Vagina (tissue), 2 donors: ENCODE results near the gene ALG13. TPM values are rescaled to one million over a fixed set of nuclear protein-coding genes. Genes with fewer than 3 reads are reported as not detected.
"Not testable (repeated sequence)": the region's sequence is repeated elsewhere in the genome, so short reads cannot be mapped to it uniquely, and the experiment has no call there.

Experiments
- DNase-seq, 2 donors: peaks; one replicate each; pipeline ENCODE4 v3.0.0-alpha.2; 2017; ENCODE audit errors: extremely low spot score in 2 of 2
- H3K27ac ChIP-seq: fragments of 200-600 bp; sonication (generic); one replicate; pipeline ENCODE4 v1.5.1; 2019
- H3K27me3 ChIP-seq: fragments of 200-600 bp; sonication (generic); one replicate; pipeline ENCODE4 v1.5.1; 2019
- H3K36me3 ChIP-seq, 2 donors: fragments of 200-600 bp; sonication (generic); one replicate each; pipeline ENCODE4 v1.5.1; 2017 to 2019
- H3K4me1 ChIP-seq: fragments of 200-600 bp; sonication (generic); one replicate; pipeline ENCODE4 v1.5.1; 2019
- H3K4me3 ChIP-seq, 2 donors: fragments of 200-600 bp; sonication (generic); 1 replicate in 1 of 2; 2 replicates in 1 of 2; pipeline ENCODE4 v1.5.1; 2016 to 2019
- H3K9me3 ChIP-seq: fragments of 200-600 bp; sonication (generic); one replicate; pipeline ENCODE4 v1.5.1; 2019
- CTCF ChIP-seq, 3 experiments: fragments of 450-650 bp in 2 of 3; fragments of 200-600 bp in 1 of 3; sonication (generic) in 1 of 3; IDR thresholded peaks; one replicate each; pipeline ENCODE4 v1.5.1; 2017 to 2019; ENCODE audit warnings: antibody characterized with exemption in 3 of 3, mild to moderate bottlenecking in 2 of 3, moderate library complexity in 2 of 3
- POLR2A ChIP-seq, 2 donors: fragments of 450-650 bp; IDR thresholded peaks; one replicate each; pipeline ENCODE4 v1.6.1; 2017; ENCODE audit warnings: antibody characterized with exemption in 2 of 2, mild to moderate bottlenecking in 2 of 2, moderate library complexity in 2 of 2
- POLR2AphosphoS5 ChIP-seq, 2 donors: sonication (generic); formaldehyde crosslinking; IDR thresholded peaks; one replicate each; pipeline ENCODE4 v1.9.0; 2017; ENCODE audit warnings: antibody characterized with exemption in 2 of 2, mild to moderate bottlenecking in 2 of 2, low read depth in 1 of 2; ENCODE audit not compliant: insufficient read depth in 1 of 2
- intact Hi-C: fragments of 100-400 bp; cut with DNase I; formaldehyde crosslinking; loops from one replicate; pipeline ENCODE4 v1.15.1; 2023
- small RNA-seq: library from RNA; depleted of rRNA; stranded (forward); fragments of <200 nt; gene quantifications from one replicate; pipeline ENCODE3, GENCODE V24; 2016
- total RNA-seq: library from RNA; depleted of rRNA; stranded (reverse); fragments of >200 nt; gene quantifications from one replicate; pipeline ENCODE4 v1.2.3, GENCODE V29; 2016

ALG13 gene
- total RNA-seq, 1 donor from 2014 or later: 96.7 TPM

GRCh38 chrX:111779582-111779981 is 98.6 kb downstream of the ALG13 start:
- no peaks in the 10 kb centered on the region for H3K9me3 ChIP-seq
- intact Hi-C loops: no loop called here
- no peaks in the 10 kb centered on the region for H3K36me3 ChIP-seq
- H3K4me3 ChIP-seq: no peak overlapping the region
- no peak for DNase-seq
- H3K27me3 ChIP-seq: no peaks in the 10 kb centered on the region
- no peak overlapping the region for H3K27ac ChIP-seq
- H3K4me1 ChIP-seq: no peaks in the 10 kb centered on the region
- no peak for TF ChIP-seq CTCF (IDR thresholded peaks at IDR 0.05)
- no peak for TF ChIP-seq POLR2A (IDR thresholded peaks at IDR 0.05)
- TF ChIP-seq POLR2AphosphoS5 (IDR thresholded peaks at IDR 0.05; ENCODE audit: insufficient read depth in 1 of 2, low read depth in 1 of 2): no peak

GRCh38 chrX:111784667-111785066 is 103.7 kb downstream of the ALG13 start:
- intact Hi-C loops: no loop called here
- Histone ChIP-seq H3K27me3 (no peaks in the 10 kb centered on the region), H3K27ac (no peak overlapping the region)

GRCh38 chrX:111790054-111790453 is 109.1 kb downstream of the ALG13 start:
- intact Hi-C loops, H3K36me3 ChIP-seq, H3K27ac ChIP-seq, H3K4me3 ChIP-seq, H3K27me3 ChIP-seq, H3K9me3 ChIP-seq, DNase-seq, H3K4me1 ChIP-seq: not testable (repeated sequence)

More at GRCh38 chrX:111784667-111785066, 103.7 kb downstream of the ALG13 start:
- Histone ChIP-seq H3K4me3 (no peak overlapping the region), H3K36me3 (no peaks in the 10 kb centered on the region), H3K4me1 (no peaks in the 10 kb centered on the region), H3K9me3 (no peaks in the 10 kb centered on the region)
- TF ChIP-seq CTCF (IDR thresholded peaks at IDR 0.05) (no peak), POLR2A (IDR thresholded peaks at IDR 0.05) (no peak), POLR2AphosphoS5 (IDR thresholded peaks at IDR 0.05; ENCODE audit: insufficient read depth in 1 of 2, low read depth in 1 of 2) (no peak)
- no peak for DNase-seq

Small RNA genes within 50 kb of the gene (small RNA-seq; reads per million reads assigned to genes)
- gene RNA5SP512: not detected

Other genes starting within 250 kb of the ALG13 start
- gene SERTM2, start 169.5 kb upstream of the ALG13 start, total RNA-seq: 28.2 TPM
- not detected for gene TRPC5OS, start 195.0 kb downstream of the ALG13 start, total RNA-seq